GM21825 (cell line): Measurements from ENCODE around the gene HIF1A.
"Not testable (repeated sequence)": the region's sequence is repeated elsewhere in the genome, so short reads cannot be mapped to it uniquely, and the experiment has no call there.

Experiments
- ATAC-seq: cut with Tn5 transposase; IDR thresholded peaks from one replicate; pipeline ENCODE4 v1.9.1; 2021; ENCODE audit warnings: mild to moderate bottlenecking, moderate library complexity; ENCODE audit not compliant: unreplicated experiment

Gene HIF1A

DNA sequence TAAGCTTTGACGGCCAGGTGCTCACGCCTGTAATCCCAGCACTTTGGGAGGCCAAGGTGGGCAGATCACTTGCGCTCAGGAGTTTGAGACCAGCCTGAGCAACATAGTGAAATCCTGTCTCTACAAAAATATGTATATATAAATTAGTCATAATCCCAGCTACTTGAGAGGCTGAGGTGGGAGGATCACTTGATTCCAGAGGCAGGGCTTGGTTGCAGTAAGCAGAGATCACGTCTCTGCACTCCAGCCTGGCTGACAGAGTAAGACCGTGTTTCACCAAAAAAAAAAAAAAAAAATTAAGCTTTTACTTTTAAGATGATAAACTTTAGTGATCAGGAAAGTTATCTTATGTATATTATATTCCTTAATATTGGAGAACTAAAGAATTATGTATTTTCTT is 48.9 kb downstream of the HIF1A start:
- no peak for ATAC-seq

GRCh38 chr14:61746346-61746745 is 51.0 kb downstream of the HIF1A start:
- not testable (repeated sequence) for ATAC-seq

DNA sequence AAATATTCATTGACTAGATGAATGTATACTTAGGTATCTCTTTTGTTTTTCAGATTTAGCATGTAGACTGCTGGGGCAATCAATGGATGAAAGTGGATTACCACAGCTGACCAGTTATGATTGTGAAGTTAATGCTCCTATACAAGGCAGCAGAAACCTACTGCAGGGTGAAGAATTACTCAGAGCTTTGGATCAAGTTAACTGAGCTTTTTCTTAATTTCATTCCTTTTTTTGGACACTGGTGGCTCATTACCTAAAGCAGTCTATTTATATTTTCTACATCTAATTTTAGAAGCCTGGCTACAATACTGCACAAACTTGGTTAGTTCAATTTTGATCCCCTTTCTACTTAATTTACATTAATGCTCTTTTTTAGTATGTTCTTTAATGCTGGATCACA is 51.6 kb downstream of the HIF1A start:
- ATAC-seq = no peak

DNA sequence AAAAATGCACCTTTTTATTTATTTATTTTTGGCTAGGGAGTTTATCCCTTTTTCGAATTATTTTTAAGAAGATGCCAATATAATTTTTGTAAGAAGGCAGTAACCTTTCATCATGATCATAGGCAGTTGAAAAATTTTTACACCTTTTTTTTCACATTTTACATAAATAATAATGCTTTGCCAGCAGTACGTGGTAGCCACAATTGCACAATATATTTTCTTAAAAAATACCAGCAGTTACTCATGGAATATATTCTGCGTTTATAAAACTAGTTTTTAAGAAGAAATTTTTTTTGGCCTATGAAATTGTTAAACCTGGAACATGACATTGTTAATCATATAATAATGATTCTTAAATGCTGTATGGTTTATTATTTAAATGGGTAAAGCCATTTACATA is 52.0 kb downstream of the HIF1A start:
- ATAC-seq = no peak

DNA sequence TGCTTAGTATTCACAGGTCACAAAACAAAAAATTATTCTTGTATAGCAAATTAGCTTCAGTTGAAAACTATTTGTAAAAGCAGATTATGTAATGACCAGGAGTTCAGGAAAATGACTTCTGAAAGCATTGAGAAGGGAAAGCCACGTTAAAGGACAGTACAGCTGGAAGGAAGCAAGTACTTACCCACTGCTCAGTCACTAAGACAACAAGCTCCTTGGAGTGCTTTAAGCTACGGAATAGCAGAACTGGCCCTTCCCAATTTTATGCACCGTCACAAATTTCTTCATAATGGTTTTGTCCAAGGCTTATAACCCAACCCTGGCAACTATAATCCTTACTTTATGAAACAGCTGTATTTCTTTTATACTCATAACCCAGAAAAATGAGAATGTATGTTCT is 54.0 kb downstream of the HIF1A start:
- ATAC-seq = no peak

GRCh38 chr14:61749867-61750266 is 54.6 kb downstream of the HIF1A start:
- ATAC-seq = no peak

DNA sequence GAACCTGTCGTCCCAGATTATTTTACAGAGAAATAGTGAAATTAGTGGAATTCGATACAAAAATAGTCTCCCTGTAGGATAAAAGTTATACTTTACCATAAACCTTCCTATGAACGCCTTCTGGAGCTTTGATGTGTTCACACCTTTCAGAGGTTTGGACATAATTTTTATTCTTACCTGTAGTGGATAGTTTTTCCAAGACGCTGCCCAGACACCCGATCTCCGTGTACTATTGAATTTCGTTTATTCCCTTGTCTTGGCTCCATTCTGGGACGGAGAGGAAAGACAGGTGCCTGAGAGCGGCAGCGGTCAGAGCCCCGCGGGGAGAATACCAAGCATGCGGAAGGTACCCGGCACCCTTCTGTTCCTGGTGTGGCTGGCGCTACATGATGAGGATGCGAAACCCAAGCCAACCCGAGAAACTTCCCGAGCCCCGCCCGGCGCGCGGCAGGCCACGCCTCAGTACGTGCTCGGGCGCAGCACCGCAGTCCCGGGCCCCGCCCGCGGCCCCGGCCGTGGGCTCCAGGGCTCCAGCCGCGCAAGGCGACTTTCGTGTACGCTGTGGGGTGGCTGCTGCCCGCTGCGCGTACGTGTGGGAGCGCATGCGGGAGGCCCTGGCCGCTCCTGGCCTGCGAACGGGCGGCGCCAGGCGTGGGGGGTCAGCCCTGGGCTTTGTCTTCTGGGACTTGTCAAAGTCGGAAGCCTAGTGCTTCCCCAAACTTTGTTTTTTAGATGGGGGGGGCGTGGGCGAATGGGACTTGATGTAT is 55.6 kb downstream of the HIF1A start:
- ATAC-seq = peak; percentile 89

GRCh38 chr14:61751475-61751989 is 56.2 kb downstream of the HIF1A start:
- ATAC-seq = no peak

DNA sequence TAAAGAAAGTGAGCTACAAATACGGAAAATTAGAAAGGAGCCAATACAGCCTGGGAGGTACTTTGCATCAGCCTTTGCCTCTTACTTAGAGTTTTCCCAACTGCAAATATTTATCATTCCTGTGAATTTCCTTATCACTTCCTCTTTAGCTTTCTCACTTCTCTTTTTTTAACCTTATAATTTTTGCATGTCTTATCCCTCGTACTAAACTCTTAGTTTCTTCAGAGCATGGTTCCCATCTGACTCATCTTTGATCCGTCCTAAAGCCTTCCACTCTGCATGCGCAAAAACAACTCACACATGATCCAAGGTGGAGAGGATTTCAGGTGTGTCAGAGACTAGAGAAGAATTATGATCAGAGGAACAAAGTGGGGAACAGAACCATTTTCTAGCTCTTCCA is 57.3 kb downstream of the HIF1A start:
- peak; percentile 52 for ATAC-seq

- no peak for ATAC-seq
These were observed 58.3 kb downstream of the HIF1A start for GRCh38 chr14:61753631-61754030.

DNA sequence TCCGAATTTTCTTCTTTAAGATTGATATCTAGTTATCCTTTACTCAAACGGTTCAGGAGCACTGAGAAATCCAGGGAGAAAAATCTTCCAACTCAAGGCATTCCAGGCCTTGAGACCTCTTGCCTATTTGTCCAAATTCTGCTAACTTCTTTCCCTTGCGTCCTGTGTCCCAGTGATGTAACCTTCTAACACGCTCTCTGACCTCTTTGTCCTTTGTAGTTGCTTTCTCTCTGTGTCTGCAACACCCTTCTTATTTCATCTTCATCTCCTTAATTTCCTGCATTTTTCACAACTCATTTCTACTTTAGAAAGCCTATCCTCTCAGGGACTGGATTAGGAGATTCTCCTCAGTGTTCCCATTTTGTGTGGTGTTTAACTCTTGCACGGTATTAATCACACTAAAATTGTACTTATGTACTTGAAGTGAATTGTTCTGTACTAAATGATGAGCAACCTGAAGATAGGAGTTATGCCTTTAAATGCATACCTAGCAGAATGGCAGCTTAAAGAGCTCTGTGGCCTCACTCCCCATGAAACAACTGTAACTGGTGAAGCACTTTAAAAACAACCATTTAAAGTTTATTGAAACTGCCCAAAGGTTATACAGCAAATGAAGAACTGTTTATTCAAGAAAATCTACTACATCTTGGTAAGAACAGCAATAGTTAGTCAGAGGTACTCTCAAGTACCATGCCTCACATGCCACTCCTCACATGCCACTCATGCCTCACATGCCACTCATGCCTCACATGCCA is 59.5 kb downstream of the HIF1A start:
- ATAC-seq = no peak

GRCh38 chr14:61755382-61755742 is 60.0 kb downstream of the HIF1A start:
- not testable (repeated sequence) for ATAC-seq

- ATAC-seq = no peak
These were observed 60.8 kb downstream of the HIF1A start for GRCh38 chr14:61756135-61756534.

DNA sequence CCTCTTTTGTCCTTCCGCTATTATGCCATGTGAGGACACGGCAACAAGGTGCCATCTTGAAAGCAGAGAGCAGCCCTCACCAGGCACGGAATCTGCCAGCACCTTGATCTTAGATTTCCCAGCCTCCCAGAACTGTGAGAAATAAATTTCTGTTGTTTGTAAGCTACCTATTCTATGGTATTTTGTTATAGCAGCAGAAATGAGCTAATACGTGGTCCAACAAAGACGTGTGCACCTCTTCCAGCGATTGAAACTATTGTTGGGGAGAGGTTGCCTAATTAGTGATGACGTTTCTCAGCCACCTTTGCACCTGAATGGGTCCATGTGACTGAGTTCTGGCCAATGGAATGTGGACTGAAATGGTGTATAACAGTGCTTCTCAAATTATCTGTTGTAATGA is 64.6 kb downstream of the HIF1A start:
- no peak for ATAC-seq

GRCh38 chr14:61761557-61761956 is 66.2 kb downstream of the HIF1A start:
- no peak for ATAC-seq

GRCh38 chr14:61761959-61762786 is 66.9 kb downstream of the HIF1A start, which contains the start of gene SNAPC1:
Gene SNAPC1, plus strand, starts transcription at chr14:61762420. Its CDS starts 41 bp downstream, at chr14:61762461.
- peak; percentile 99 for ATAC-seq

- ATAC-seq = no peak
These were observed 69.2 kb downstream of the HIF1A start for GRCh38 chr14:61764342-61765122.

DNA sequence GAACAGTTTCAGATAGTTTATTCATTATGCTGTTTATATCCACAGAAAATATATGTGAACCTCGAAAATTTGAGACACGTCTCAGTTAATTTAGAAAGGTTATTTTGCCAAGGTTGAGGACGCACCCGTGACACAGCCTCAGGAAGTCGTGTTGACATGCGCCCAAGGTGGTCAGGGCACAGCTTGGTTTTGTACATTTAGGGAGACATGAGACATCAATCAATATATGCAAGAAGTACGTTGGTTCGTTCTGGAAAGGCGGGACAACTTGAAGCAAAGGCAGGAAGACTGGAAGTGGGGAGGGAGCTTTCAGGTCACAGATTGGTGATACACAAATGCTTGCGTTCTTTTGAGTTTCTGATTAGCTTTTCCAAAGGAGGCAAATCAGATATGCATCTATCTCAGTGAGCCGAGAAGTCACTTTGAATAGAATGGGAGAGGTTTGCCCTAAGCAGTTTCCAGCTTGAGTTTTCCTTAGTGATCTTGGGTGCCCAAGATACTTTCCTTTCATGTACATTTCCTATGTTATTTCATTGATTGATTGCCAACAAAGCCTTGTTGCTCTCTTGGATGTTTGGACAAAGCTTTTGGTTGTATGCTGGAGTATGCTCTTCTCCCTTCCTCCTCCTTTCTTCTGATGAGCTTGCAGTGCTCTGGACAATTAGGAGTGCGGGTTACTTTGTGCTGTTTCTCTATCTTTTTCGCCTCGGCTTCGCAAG is 70.1 kb downstream of the HIF1A start:
- no peak for ATAC-seq

DNA sequence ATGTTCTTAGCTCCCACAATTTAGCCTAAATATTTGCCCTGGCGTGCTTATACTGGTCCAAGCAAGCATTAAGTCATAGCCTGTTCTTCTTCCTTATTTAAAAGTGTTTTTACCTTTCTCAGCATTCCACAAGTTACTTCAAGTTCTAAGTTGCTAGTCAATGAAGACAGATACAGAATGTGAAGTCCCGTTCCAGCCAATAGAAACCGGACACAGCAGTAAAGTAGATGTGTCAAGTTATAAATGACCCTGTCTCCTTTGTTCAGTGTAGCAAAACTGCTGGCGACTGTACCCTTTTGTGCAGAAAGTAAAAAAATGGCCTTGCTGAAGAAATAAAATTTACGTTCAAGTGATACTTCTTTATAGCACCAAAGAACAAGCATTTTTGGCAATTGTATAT is 70.8 kb downstream of the HIF1A start:
- ATAC-seq = no peak

- no peak for ATAC-seq
These were observed 72.9 kb downstream of the HIF1A start for GRCh38 chr14:61768240-61768639.
